Stimulated activated CD8-positive, alpha-beta memory T cell treated with anti-CD3 and anti-CD28 coated beads, Interleukin-4, amount 100 ng/mL, for 4 hours (primary cell): ENCODE measurements around the gene DESI1.
"Not testable (repeated sequence)": the region's sequence is repeated elsewhere in the genome, so short reads cannot be mapped to it uniquely, and the experiment has no call there.

Experiments used
- DNase-seq, 2 donors: peaks; one replicate each; pipeline ENCODE4 v3.0.0-alpha.2; 2020; ENCODE audit warnings: low read depth in 2 of 2, low spot score in 1 of 2

DESI1 gene

DNA sequence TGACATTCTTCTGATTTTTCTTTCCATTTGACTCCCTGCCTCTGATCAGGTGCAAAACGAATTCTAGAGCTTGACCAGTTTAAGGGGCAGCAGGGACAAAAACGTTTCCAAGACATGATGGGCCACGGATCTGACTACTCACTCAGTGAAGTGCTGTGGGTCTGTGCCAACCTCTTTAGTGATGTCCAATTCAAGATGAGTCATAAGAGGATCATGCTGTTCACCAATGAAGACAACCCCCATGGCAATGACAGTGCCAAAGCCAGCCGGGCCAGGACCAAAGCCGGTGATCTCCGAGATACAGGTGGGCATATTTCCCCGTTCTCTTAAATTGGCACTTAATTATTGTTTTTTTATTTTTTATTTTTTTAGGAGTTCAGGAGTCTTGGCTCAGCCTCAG, 15.6 kb upstream of the DESI1 start:
- no peak for DNase-seq

GRCh38 chr22:41634610-41635009, 13.8 kb upstream of the DESI1 start:
- DNase-seq = not testable (repeated sequence)

GRCh38 chr22:41631615-41632014, 10.8 kb upstream of the DESI1 start:
- not testable (repeated sequence) for DNase-seq

- not testable (repeated sequence) for DNase-seq
These were observed 10.3 kb upstream of the DESI1 start for GRCh38 chr22:41631115-41631514.

GRCh38 chr22:41625577-41625976, 4.7 kb upstream of the DESI1 start:
- DNase-seq = no peak

- no peak for DNase-seq
These were observed 1.0 kb upstream of the DESI1 start for GRCh38 chr22:41621911-41622179.

DNA sequence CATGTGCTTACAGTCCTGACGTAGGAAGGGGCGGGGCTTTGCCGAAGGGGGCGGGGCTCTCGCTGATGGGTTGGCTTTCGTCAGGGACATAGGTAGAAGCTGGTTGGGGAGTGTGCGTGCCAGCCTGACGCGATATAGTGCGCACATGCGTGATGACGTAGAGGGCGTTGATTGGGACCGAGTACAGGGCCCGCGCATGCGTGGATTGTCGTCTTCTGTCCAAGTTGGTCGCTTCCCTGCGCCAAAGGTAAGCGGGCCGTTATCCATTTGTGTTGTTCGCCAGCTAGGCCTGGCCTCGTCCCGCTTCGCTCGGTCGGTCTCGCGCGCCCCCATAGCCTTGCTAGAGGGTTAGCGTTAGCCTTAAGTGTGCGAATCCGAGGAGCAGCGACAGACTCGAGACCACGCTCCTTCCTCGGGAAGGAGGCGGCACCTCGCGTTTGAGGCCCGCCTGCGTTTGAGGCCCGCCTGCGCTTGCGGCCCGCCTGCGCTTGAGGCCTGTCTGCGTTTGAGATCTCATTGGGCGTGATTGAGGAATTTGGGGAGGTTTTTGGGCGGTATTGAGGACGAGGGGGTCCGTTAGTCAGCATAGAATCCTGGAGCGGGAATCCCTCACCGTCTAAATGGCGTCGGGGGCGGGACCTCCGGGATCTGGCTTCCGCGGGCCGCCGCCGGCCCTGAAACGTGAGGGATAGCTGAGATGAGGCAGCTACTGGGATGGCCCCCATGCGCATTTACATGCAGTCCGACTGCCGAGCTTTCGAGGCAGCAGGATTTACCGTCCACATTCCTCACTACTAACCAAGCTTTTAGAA, 462 bp upstream of the DESI1 start, which contains the start of gene XRCC6:
Gene XRCC6 (plus strand): TSS at position 197 of the 812 bp plus-strand sequence. CDS start 710 bp downstream, outside the sequence.
- DNase-seq = peak; percentile 100

DNA sequence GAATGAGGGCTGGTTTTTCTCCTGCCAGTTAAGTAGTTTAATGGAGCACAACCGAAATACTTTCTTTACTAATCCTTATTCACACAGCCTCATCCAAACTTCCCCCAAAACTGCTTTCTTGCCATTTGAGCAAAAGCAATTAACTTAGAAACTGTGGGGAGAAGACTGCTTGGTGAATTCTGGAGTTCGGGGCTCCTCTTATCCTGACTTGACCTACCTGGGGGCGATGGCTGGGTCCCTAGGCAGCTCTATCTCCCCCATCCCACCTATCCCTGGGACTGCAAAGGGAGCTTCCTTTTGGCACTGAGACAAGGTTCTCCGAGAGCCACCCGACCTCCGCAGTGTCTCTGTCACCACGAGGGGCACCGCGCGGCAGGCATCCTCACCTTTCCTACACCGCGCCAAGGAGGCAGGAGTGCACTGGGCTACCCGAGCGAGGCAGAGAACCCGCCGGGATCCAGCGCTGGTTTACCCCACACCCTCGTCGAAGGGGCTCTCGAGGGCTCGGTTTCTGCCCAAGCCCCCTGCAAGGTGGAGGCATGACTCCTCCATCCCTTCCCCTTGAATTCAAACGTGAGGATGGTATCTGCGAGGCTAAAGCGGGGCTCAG, 759 bp downstream of the DESI1 start:
- DNase-seq = peak; percentile 19 to 27

GRCh38 chr22:41613456-41613855, 7.4 kb downstream of the DESI1 start:
- no peak for DNase-seq

GRCh38 chr22:41612603-41613306, 8.1 kb downstream of the DESI1 start:
- no peak for DNase-seq

DNA sequence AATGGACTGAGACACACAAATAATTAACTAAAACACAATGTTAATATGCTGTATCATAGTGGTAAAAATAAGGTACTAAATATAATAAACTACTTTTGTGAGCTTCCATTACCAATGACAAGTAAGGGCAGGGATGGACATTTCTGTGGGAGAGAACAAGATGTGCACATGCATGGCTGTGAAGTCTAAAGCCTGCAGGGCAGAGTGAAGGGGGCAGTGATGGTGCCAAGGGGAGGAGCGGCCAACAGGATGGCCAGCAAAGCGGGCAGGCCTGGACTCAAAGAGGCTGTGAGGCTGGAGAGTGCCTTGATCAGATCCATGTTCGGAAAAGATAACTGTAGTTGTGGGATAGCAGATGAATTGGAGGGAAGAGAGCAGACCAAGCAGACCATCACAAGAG, 12.5 kb downstream of the DESI1 start:
- no peak for DNase-seq

- DNase-seq = peak in 1 of 2 donors; percentile 26
These were observed 16.9 kb downstream of the DESI1 start for GRCh38 chr22:41603873-41604332.

DNA sequence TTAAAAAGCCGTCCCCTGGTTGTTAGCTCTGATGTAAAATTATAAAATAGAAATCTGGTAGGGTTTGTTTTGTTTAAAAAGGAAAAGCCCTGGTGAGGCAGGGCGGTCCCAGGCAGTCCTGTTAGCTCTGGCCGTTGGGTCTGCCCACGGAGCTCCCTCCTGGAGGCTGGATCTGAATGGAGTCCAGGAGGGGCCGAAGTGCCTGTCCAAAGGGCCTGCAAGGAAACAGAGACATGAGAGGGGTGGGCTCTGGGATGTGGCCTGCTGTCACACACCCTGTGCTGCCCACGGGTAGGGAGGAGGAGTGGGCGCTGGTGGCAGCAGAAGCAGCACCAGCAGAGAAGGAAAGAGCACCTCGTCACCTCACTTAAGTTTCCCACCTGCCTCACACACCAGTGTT, 19.9 kb downstream of the DESI1 start:
- DNase-seq = no peak

DNA sequence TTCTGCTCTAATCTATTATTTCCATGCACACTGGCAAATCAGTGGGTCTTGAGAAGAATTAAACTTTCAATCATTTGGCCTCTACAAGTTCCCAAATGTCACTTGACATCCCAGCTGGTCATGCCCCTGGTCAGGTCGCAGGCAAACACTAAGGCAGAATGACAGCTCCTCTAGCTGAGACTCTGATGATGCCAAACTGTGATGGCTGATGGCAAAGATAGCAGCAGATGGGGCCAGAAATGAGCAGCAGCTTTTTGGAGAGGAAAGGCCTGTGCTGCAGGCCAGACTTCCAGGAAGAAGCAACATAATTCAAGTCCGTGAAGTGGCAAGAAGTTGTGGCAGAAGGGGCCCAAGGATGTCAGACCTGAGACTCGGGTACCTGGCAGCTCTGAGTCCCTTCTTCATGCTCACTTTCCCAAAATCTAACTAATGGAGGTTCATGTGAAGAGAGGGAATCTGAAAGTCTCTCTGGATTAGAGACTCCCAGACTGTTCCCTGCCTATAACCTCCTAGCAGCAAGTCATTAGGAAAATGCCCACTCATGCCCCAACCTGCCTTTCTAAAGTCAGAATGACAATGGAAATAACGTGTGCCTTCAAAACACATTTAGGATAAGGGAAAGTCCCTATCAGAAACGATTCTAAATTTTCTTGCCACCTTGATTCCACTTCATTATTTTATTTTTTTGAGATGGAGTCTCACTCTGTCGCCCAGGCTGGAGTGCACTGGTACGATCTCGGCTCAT, 21.8 kb downstream of the DESI1 start:
- no peak for DNase-seq

- DNase-seq = no peak
These were observed 22.8 kb downstream of the DESI1 start for GRCh38 chr22:41598081-41598480.

- DNase-seq = no peak
These were observed 23.2 kb downstream of the DESI1 start for GRCh38 chr22:41597635-41597953.

DNA sequence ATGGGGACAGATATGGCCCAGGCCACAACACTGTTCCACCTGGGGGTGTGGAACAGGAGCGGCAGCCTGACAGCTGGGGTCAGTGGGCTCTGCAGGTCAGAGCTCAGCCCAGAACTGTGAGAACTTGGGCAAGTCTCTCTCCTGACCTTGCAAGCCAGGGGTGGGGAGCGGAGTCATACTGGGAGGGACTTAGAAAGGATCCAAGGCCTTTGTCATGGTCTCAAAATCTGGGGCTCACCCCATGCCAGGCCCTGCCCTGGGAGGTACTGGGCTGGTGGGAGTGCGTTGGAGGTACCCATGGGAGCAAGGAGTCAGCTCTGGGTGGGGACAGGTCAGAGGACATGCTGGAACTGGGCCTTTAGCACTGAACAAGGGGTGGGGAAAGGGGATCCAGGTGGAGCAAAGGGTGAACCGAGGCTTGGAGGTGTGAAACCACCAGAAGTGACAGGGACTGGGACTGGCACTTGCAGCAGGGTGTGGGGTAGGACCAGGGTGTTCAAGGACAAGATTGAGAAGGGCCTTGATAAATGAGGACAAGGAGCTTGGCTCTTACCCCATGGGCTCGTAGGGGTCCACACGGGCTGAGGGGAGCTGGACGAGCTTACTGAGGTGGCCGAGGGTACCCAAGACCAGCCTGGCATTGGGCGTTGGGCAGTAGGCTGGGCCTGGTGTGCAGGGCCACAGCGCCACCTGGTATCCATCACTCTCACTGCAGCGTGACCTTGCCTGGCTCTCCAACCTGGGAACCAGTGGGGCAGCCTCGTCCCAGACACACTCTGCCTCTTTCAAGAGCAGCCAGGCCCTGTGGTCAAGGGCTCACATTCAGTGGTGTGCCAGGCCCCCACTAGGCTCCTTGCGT, 23.8 kb downstream of the DESI1 start:
- DNase-seq = no peak

DNA sequence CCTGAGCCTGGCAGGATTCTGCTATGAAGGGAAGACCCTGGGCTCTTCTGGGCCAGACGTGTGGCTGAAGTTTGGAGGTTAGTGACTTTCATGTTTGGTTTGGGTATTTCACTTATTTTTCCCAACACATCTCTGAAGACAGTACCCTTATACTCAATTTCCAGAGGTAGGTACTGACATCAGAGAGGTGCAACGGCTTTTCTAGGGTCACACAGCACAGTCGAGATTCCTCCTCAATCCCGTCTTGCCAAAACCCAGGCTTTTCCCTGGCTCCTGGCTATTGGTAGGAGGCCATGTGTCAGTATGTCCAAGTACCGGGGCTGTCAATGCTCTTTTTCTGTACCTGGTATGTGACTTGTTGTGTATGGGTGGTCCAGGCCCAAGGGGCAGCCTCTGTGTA, 25.1 kb downstream of the DESI1 start:
- DNase-seq = no peak

- DNase-seq = not testable (repeated sequence)
These were observed 27.4 kb downstream of the DESI1 start for GRCh38 chr22:41593336-41593960.
